22Rv1 (cell line): ENCODE measurements around the gene MOSPD3.

ENCODE experiments used
- CTCF ChIP-seq: fragments of 450-650 bp; IDR thresholded peaks from 2 replicates; pipeline ENCODE4 v1.5.1; 2017; ENCODE audit warnings: mild to moderate bottlenecking
- ZFX ChIP-seq: fragments of 450-650 bp; IDR thresholded peaks from 2 replicates; pipeline ENCODE4 v1.6.1; 2017; ENCODE audit warnings: antibody characterized with exemption, borderline replicate concordance

DNA sequence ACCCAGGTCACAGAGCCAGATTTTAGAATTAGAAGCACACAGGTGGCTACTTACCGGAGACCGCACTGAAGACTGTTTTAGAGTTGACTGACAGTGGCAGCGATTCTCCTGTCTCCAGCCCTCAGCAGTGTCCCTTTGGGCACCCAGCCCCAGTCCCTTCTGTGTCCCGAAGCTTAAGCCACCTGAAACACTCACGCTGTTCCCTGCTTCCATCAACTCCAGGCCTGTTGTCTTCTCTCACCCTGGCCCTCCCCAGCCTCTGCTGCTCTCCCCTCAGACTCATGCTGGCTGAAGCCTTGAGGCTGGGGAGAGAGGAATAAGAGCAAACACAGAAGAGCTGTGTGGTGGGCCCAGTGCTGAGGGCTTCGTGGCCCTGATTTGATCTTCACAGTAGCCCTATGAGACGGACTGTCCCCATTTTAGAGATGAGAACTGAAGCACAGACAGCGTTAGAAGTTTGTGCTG, 49.2 kb upstream of the MOSPD3 start:
- TF ChIP-seq CTCF, result no peak
- no peak for TF ChIP-seq ZFX
